T-helper 17 cell (primary cell): ENCODE measurements around the gene CDK14. TPM values are rescaled to one million over a fixed set of nuclear protein-coding genes. Genes with fewer than 3 reads are reported as not detected.
A peak's percentile ranks its signal among the peaks of the same experiment; 100 is the strongest.

ENCODE experiments used
- ATAC-seq: fragments of 150-1000 bp; cut with Tn5 transposase; 2 replicates; pipeline ENCODE4 v1.10.0; 2021; ENCODE audit warnings: mild to moderate bottlenecking, moderate library complexity
- DNase-seq, 3 donors: peaks; one replicate each; pipeline versions ENCODE4 v3.0.0 to v3.0.0-alpha.2; 2020 to 2021
- H3K9me3 ChIP-seq: one replicate; pipeline ENCODE4 v1.7.0; 2013; ENCODE audit warnings: low read length, mild to moderate bottlenecking; ENCODE audit not compliant: control insufficient read depth, poor library complexity, severe bottlenecking
- H3K27ac Mint-ChIP-seq: one replicate; pipeline ENCODE4 v1.8.0; 2022; ENCODE audit warnings: mild to moderate bottlenecking, moderate library complexity, mixed read lengths
- H3K27me3 Mint-ChIP-seq: one replicate; pipeline ENCODE4 v1.8.0; 2022; ENCODE audit warnings: mixed read lengths
- H3K36me3 Mint-ChIP-seq: one replicate; pipeline ENCODE4 v1.8.0; 2022; ENCODE audit warnings: low read depth, mixed read lengths
- H3K4me1 Mint-ChIP-seq: one replicate; pipeline ENCODE4 v1.8.0; 2022; ENCODE audit warnings: mild to moderate bottlenecking, mixed read lengths
- H3K4me3 Mint-ChIP-seq: one replicate; pipeline ENCODE4 v1.8.0; 2022; ENCODE audit warnings: mild to moderate bottlenecking, moderate library complexity, mixed read lengths
- total RNA-seq, 4 donors: library from RNA in 2 of 4; stranded (reverse) in 2 of 4; gene quantifications; one replicate each; pipeline ENCODE4 v1.2.3 and lab custom pipeline; 2022 to 2026

The CDK14 gene
- total RNA-seq, 2 donors from 2014 or later: 1.7 to 4.6 TPM

DNA sequence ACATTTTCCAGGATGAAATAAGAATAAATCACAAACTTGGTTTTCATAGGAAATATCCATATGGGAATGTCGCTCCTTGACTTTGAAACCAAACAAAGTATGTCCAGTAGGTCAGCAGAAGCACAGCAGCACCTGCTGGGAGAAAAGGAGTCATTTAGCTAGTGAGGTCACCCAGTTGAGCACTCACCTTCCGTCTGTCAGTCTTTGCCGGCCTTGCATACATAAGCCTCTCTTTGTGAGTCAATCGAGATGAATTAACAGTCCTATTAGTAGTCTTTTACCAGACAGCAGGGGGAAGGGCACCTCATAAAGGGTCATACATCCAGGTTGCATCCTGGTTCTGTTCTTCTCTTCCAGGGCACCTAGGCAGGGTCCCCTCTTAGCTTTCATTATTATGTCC lies 435.6 kb downstream of the CDK14 start:
- H3K4me1 Mint-ChIP-seq: no peaks in the 10 kb centered on the region

DNA sequence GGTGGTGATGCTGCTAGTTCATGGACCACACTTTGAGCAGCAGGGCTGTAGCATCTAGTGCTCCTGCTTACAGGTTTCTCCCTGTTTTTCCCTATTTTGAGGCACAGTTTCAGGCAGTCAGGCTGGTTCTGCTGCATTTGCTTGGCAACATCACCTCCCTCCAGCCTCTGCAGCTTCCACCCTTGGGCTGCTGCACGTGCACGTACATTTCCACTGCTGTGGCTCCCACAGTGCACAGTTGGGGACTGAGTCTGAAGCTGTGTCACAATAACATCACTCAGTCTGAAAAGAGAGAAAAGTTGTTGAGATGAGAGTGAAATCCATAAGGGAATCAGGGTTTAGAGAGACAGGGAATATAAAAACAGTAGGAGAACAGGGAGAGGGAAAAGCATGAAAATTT lies 437.5 kb downstream of the CDK14 start:
- no peaks in the 10 kb centered on the region for H3K4me1 Mint-ChIP-seq
- no peak overlapping the region for H3K27ac Mint-ChIP-seq
- H3K36me3 Mint-ChIP-seq: no peaks in the 10 kb centered on the region
- H3K27me3 Mint-ChIP-seq: peaks cover 4% of the 10 kb centered on the region
- no peaks in the 10 kb centered on the region for H3K9me3 ChIP-seq
- ATAC-seq (no peak), DNase-seq (no peak)
- H3K4me3 Mint-ChIP-seq: no peak overlapping the region

More for the DNA sequence above, 435.6 kb downstream of the CDK14 start:
- Mint-ChIP-seq H3K27ac (no peak overlapping the region), H3K27me3 (peaks cover 4% of the 10 kb centered on the region), H3K36me3 (no peaks in the 10 kb centered on the region), H3K4me3 (no peak overlapping the region)
- DNase-seq: no peak
- ATAC-seq: no peak
- no peaks in the 10 kb centered on the region for H3K9me3 ChIP-seq

DNA sequence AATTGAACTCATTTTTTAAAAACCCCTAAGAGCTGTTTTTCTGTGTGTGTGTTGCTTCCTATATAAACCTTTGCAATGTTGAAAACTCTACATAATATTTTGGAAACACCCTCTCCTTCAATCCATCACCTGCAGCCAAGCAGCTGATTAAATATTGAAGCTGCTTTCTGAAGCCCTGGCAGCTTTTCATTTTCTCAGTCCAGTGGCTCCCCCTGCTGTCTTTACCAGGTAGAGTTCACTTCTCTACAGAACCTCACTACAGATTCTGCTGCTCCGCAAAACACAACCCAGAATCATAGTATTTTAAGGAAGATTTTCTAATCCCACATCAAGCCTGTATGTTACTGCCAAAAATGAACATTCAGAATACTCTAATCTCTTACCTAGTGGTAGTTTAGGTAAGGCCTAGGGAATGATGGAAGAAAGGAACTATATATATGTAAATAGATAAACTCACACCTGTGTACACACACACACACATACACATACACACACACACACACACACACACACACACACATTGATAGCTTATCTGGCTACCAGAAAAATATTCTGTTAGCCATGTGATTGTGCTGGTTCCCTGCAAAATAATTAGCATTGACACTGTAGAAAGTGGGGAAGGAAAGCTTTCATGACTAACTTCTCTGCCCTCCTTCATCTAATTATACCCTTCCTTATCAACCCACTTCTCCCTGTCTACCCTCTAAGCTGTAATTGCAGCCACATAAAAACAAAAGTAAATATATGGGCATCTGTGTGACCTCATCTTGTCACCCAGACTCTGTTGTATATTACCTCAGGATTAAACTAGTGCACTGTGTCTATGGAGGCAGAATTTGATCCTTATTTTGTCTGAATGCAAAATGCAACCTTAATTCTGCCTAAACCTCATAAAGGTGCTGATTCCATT lies 438.6 kb downstream of the CDK14 start:
- Mint-ChIP-seq H3K36me3 (no peaks in the 10 kb centered on the region), H3K4me1 (no peaks in the 10 kb centered on the region), H3K27ac (no peak overlapping the region), H3K4me3 (no peak overlapping the region), H3K27me3 (peaks cover 4% of the 10 kb centered on the region)
- ATAC-seq (no peak), DNase-seq (no peak)
- H3K9me3 ChIP-seq: no peaks in the 10 kb centered on the region

DNA sequence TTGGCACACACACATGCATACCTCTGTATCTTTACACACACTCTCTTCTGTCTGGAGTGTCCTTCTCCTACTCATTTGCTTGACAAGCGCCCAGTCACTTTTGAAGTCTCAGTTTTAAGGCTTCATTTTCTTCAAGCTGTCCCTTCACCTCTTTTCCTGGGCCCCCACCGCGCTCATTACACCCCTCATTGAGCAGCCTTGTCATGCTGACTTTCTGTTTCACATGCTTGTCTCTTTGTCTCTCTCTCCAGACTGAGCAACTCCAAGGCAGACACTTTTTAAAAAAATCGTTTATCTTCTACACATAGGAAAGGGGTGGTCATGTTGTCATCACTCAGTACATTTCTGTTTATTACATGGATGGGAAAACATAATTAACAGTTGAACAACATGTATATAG lies 442.9 kb downstream of the CDK14 start:
- Mint-ChIP-seq H3K27me3 (no peaks in the 10 kb centered on the region), H3K4me3 (no peak overlapping the region), H3K27ac (no peak overlapping the region), H3K4me1 (no peaks in the 10 kb centered on the region), H3K36me3 (no peaks in the 10 kb centered on the region)
- ATAC-seq: no peak
- H3K9me3 ChIP-seq: no peaks in the 10 kb centered on the region
- DNase-seq: no peak

DNA sequence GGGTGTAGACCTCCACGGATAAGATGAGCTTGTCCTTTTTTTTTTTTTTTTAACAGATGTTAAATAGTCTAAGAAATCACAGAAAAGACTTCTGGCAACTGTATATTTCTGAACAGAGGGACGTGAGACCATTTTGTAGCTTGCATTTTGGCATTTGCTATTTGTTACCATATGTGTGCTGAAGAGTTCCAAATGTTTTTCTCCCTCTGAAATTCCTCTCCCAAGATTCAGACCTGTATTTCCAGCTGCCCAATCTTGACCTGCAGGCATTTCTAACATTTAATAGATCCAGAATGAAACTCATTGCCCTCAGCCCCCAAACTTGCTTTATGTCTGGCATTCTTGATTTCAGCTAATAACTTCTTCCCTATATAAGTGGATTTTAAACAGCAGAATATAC lies 445.0 kb downstream of the CDK14 start:
- Mint-ChIP-seq H3K4me1 (no peaks in the 10 kb centered on the region), H3K4me3 (no peak overlapping the region), H3K27ac (no peak overlapping the region), H3K27me3 (peaks cover 9% of the 10 kb centered on the region), H3K36me3 (no peaks in the 10 kb centered on the region)
- H3K9me3 ChIP-seq: no peaks in the 10 kb centered on the region
- ATAC-seq (no peak), DNase-seq (no peak)

DNA sequence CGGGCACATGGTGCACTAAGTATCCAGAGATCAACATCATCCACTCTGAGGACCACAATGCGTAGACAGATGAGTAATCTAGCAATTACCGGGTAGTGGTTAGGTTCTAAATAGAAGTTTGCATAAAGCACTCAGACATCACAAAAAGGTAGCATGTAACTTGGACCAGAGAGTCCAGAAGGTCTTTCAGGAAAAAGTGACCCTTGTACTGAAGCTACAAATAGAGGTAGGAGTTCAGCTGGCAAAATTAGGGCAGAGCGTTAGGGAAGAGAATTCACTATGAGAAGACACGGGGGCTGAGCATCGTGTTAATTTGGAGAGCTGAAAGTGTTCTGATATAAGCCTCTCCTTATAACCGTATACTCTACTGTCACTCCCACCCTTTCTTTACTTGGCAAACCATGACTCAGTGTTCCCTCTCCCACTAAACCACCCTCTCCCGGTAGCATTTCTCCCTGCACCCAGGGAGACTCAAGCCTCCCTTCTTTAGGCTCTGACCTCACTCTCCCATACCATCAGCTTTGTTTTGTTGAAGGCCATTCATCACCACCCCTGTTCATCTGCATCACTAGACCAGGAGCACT lies 445.9 kb downstream of the CDK14 start:
- Mint-ChIP-seq H3K36me3 (no peaks in the 10 kb centered on the region), H3K27ac (no peak overlapping the region), H3K27me3 (peaks cover 9% of the 10 kb centered on the region), H3K4me1 (no peaks in the 10 kb centered on the region), H3K4me3 (no peak overlapping the region)
- H3K9me3 ChIP-seq: no peaks in the 10 kb centered on the region
- DNase-seq: no peak
- no peak for ATAC-seq

DNA sequence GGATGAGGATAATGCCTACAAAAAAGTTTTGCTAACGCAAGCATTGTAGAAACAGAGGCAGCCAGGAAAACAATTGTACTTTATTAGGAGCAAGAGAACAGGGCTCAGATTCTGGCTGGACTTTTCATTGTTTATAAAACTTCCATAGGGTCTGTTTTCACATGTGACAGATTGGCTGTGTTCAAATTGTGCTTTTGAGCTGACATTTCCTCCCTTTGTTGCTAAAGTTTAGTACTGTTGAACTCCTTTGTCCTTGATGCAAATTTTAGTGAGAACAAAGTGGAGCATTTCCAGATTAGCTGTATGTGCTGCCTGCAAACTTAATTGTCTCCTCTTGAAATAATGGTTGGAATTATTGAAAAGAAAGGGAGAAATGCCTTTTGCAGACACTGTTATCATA lies 447.1 kb downstream of the CDK14 start:
- H3K9me3 ChIP-seq: no peaks in the 10 kb centered on the region
- no peaks in the 10 kb centered on the region for H3K36me3 Mint-ChIP-seq
- ATAC-seq: no peak
- no peak overlapping the region for H3K4me3 Mint-ChIP-seq
- H3K4me1 Mint-ChIP-seq: no peaks in the 10 kb centered on the region
- DNase-seq: no peak
- H3K27me3 Mint-ChIP-seq: peaks cover 9% of the 10 kb centered on the region
- H3K27ac Mint-ChIP-seq: no peak overlapping the region

DNA sequence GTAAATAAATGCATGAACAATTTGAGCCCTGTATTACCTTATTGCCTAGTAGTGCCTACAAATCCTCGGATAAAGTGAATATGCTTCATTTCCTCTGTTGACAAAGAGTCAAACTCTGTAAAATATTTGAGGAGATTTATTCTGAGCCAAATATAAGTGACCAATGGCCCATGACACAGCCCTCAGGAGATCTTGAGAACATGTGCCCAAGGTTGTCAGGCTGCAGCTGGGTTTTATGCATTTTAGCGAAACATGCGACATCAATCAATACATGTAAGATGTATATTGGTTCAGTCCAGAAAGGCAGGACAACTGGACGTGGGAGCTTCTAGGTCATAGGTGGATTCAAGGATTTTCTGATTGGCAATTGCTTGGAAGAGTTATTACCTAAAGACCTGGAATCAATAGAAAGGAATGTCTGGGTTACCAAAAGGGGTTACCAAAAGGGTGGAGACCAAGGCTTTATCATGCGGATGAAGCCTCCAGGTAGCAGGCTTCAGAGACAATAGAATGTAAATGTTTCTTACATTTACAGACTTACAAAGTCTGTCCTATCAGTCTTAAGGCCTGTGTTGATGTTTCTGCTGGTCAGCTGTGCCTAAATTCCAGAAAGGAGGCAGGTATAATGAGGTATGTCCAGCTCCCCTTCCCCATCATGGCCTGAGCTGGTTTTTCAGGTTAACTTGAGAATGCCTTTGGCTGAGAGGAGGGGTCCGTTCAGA lies 448.0 kb downstream of the CDK14 start:
- H3K9me3 ChIP-seq: no peaks in the 10 kb centered on the region
- Mint-ChIP-seq H3K27ac (no peak overlapping the region), H3K4me3 (no peak overlapping the region), H3K4me1 (no peaks in the 10 kb centered on the region), H3K36me3 (no peaks in the 10 kb centered on the region), H3K27me3 (peaks cover 9% of the 10 kb centered on the region)
- ATAC-seq: no peak
- no peak for DNase-seq

DNA sequence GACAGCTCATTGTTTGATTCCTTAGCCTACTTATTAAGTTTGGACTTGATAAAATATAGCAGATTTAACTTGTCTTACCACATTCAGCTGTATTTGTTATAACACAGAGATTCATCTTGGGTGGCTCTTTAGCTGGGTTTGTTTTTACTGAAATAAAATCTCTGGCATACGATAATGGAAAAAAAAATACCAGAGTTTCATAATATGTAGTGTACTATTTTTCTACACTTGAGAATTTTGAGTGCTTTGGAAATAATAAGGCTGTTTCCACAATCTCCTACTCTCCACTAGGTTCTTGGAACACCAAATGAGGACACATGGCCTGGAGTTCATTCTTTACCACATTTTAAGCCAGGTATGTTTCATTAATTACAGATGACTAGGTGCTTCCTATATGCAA lies 449.5 kb downstream of the CDK14 start:
- Mint-ChIP-seq H3K27ac (no peak overlapping the region), H3K4me1 (peaks cover 1% of the 10 kb centered on the region), H3K4me3 (no peak overlapping the region), H3K36me3 (no peaks in the 10 kb centered on the region), H3K27me3 (peaks cover 9% of the 10 kb centered on the region)
- DNase-seq: no peak
- H3K9me3 ChIP-seq: no peaks in the 10 kb centered on the region
- ATAC-seq: no peak

DNA sequence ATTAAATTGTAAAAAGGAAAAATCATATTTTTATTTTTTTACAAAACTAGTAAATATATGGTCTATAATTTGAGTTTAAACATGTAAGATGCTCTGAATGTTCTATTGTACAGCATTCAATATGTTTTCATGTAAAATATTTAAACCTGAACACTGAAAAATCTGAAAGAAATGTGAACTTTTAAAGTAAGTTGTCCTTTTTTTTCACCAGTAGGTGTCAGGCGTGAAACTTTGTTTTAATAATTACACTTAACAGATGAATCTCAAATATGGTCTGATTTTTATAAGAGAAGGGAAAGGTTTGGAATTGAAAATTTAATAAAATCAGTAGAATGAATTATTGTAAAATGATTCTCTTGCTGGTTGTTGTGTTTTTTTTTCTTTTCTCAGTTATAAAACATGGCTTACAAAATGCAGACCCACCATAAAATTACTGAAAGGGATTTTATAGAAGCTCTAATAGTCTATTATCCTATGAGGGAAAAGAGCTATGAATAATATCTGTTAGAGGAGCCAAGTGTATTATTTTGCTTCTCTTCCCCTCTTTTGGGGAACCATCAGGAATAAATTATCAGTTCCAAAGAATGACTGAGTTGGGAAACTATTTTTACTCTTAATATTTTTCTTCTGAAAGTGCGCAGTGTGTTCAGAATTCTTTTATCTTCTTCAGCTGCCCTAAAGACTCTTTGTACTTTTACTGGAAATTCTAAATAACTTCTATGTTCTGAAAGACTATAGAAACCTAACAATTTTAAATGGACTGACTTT lies 450.4 kb downstream of the CDK14 start:
- ATAC-seq (no peak), DNase-seq (no peak)
- no peak overlapping the region for H3K4me3 Mint-ChIP-seq
- H3K27ac Mint-ChIP-seq: no peak overlapping the region
- peaks cover 9% of the 10 kb centered on the region for H3K27me3 Mint-ChIP-seq
- H3K4me1 Mint-ChIP-seq: peaks cover 5% of the 10 kb centered on the region
- H3K9me3 ChIP-seq: no peaks in the 10 kb centered on the region
- no peaks in the 10 kb centered on the region for H3K36me3 Mint-ChIP-seq

DNA sequence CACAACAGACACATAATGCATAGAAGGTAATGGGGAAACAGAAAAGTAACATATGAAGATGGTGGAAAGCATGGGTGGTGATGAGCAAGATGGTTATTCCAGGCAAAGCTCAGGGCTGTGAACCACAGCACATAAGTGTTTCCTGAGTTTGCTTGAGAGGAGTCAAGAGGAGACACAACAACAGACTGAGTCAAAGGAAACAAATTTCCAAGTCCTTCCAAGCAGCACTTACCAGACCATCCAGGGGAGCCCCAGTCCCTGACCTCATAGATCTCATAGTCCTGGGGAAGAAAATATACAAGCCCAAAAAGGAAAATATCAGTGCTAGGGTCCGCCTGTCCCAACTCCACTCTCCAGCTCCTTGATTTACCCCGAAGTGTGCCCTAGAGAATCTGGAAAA lies 451.5 kb downstream of the CDK14 start:
- H3K9me3 ChIP-seq: no peaks in the 10 kb centered on the region
- Mint-ChIP-seq H3K27ac (no peak overlapping the region), H3K4me3 (no peak overlapping the region), H3K4me1 (peaks cover 5% of the 10 kb centered on the region), H3K36me3 (no peaks in the 10 kb centered on the region), H3K27me3 (peaks cover 9% of the 10 kb centered on the region)
- no peak for DNase-seq
- ATAC-seq: no peak

DNA sequence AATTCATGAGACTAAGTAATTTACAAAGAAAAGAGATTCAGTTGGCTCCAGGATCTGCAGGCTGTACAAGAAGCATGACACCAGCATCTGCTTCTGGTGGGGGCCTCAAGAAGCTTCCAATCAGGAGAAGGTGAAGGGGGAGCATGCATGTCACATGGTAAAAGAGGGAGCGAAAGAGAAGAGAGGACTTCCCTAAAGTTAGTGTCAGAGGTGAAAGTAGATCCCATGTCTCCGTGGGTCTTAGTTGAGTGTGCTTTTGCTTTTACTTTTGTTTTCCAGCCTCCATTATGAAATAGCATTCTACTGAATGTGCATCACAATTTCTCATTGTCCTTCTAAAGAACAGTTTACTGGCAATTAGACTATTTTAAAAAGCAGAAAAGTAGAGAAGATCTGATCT lies 454.6 kb downstream of the CDK14 start:
- H3K9me3 ChIP-seq: no peaks in the 10 kb centered on the region
- Mint-ChIP-seq H3K36me3 (no peaks in the 10 kb centered on the region), H3K4me1 (peaks cover 5% of the 10 kb centered on the region), H3K27me3 (peaks cover 5% of the 10 kb centered on the region), H3K4me3 (peak overlapping the region; percentile 68), H3K27ac (peak overlapping the region; percentile 47)
- DNase-seq (no peak), ATAC-seq (peak; percentile 36)

DNA sequence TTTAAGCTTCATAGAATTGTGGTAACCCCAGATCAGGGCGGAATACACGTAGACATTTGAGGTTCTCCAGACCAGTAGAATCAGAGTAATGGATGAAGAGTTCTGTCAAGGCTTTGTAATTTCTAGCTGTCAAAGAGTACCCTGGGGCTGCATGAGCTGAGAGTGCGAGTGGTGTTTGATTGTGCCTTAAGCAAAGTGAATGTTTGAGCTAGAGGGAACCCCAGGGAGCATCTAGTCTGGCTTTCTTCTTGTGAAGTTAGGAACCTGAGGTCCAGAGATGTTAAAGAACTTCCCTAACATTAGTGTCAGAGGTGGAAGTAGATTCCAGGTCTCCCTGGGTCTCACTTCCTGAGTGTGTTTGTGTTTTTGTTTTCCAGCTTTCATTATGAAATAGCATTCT lies 455.8 kb downstream of the CDK14 start:
- peaks cover 5% of the 10 kb centered on the region for H3K27me3 Mint-ChIP-seq
- peaks cover 5% of the 10 kb centered on the region for H3K4me1 Mint-ChIP-seq
- DNase-seq (no peak), ATAC-seq (no peak)
- H3K9me3 ChIP-seq: no peaks in the 10 kb centered on the region
- no peaks in the 10 kb centered on the region for H3K36me3 Mint-ChIP-seq
- no peak overlapping the region for H3K4me3 Mint-ChIP-seq
- H3K27ac Mint-ChIP-seq: no peak overlapping the region
